Activated CD8-positive, alpha-beta memory T cell treated with anti-CD3 and anti-CD28 coated beads, Interleukin-2, amount 50 U/mL, for 1 hour (primary cell): ENCODE results near the gene UBTD2.

Experiments used
- DNase-seq: peaks from one replicate; pipeline ENCODE4 v3.0.0-alpha.2; 2020; ENCODE audit errors: extremely low read depth

UBTD2 gene

DNA sequence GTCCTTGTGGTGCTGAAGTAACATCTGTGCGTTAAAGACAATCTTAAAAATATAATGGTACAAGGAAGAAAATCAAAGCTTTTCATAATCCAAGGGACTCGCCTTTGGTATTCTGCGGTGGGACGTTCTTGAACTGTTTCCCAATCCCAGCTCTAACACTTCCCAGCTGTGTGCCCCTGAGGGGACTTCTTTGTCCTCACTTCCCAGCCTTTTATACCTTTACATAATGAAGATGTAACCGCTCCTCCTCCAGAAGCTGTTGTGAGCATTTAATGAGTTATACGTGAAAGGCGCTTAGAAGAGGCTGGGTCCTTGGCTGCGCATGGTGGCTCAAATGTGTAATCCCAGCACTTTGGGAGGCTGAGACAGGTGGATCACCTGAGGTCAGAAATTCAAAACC is 112.4 kb downstream of the UBTD2 start:
- no peak for DNase-seq

DNA sequence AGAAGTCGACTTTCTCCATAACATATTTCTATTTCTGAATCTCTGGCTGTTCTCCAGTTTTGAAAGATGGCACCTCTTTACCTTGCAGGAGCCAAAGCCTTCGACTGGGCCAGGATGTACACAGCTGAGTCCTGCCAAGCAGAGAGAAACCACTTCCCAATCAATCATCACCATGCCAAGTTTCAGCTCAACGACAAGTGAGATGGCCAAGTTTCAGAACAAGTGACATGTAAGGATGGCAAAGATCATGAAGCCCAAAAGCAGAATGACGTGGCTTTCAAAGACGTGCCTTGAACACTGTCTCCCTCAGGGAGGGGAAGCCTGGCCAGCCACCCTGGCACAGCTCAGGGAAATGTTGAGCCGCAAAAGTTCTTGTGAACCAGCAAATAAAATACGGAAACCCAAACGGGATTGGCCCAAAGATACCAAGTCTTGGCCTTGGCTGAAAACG is 113.3 kb downstream of the UBTD2 start:
- DNase-seq, result no peak

DNA sequence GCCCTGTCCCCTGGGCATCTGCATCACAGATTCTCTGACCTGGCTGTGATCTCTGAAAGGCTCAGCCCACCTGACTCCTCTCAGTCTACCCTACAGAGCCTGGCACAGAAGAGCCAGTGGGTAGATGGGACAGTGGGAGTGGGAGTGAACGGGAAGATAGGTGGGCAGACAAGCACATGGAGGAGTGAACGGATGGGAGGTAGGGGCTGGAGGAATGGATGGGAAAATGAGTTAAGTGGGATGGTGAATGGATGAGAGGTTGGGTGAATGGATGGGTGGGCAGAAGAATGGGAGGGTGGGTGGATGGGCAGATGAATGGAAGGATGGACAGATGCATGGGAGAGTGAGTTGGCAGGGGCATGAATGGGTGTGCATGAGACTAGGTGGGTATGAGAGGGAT is 114.3 kb downstream of the UBTD2 start:
- no peak for DNase-seq

DNA sequence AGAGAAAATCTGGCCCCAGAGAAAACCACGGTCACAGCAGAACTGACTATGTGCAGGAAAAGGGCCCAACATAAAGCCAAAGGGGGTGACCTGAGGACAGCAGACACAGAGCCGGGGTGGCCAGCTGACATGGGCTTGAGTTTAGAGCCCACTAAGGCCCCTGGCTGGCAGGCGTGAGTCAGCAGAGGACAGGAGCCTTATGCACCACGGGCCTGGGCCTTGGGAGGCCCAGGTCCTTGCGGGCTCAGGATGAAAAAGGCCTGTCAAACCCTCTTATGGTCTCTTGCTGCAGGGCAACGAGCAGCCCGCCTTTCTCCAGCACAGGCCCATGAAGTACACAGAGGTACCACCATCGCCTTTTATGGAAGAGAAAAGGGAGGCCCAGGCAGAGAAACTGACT is 115.3 kb downstream of the UBTD2 start:
- no peak for DNase-seq

DNA sequence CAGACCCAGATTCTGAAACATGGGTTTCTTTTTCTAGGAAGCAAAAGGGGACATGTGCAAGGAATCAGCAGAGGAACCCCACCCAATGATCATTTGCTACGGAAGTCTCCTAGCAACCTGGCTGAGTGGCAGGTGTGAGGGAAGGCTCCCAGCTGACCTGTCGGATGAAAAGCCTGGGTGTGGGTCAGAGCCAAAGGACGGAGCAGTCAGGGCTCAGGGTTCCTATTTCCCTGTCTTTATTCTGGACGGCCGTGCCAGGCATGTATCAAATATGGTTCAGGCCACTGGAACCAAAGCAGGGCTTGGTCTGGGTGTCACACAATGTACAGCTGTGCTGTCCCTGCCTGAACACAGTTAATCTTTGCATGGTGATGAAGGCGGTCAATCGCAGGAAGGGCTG is 115.7 kb downstream of the UBTD2 start:
- DNase-seq, result no peak

DNA sequence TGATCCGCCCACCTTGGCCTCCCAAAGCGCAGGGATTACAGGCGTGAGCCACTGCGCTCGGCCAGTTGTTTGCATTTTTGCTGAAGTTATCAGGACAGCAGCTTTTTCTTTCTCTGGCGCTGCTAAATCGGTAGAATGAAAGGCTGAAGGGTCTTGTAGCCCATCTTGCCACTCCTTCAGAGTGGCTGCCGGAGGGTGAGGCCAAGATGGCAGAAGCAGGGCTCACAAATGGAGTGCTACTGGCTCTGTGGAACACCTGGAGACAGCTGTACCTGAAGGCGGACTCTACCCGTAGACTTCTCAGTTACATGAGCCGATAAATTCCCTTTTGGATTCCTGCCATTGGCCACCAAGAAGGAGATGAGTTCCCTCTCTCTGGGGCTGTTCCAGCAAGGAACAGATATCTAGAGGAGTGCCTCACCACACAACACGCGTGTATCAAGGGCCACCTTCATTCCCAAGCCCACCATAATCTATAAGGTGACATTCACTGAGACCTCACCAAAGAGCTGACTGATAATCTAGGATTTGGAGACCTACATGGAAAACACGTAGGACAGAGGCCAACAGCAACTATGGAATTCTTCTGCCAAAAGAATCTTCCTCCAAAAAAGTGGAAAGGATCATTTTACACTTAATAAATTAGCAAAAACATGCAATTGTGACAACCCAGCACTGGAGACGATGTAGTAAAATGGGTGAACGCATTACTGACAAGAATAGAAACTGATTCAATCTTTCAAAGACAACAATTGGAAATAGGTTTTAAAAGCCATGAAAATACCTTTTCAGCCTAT is 117.3 kb downstream of the UBTD2 start:
- no peak for DNase-seq

DNA sequence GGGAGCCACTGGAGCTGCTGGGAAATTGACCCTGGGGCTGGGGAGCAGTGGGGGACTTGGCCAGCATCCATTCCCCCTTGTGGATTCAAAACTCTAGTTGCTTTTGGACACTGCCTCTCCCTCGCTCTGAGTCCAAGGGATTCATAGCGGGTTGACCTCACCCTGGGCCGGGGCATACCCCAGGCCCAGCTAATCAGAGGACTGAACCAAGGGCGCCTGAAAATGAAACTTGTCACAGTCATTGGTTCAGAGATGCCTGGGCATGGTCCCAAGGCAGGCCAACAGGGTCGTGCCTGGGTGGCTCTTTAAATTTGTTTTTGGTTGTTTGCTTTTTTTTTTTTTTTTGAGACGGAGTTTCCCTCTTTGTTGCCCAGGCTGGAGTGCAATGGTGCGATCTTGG is 118.1 kb downstream of the UBTD2 start:
- DNase-seq, result no peak

DNA sequence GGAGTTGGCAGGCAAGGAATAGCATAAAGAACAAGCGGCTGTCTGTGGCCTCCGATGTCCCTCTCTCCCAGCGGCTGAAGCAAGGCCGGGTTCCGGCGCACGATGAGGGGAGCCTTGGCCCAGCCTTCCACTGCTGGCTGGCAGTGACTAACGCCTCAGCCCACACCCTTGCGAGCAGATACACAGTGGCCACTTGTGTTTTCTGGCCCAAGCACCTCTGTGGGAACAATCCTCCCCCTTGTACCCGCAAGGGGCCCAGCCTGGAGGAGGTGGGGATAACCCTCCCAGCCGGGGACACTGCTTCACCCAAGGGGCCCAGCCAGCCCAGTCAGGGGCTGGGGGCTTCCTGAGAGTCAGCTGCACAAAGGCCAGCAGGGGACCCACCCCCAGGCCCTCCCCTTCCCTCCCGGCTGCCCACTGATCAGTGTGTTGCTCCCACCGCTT is 118.8 kb downstream of the UBTD2 start:
- no peak for DNase-seq

DNA sequence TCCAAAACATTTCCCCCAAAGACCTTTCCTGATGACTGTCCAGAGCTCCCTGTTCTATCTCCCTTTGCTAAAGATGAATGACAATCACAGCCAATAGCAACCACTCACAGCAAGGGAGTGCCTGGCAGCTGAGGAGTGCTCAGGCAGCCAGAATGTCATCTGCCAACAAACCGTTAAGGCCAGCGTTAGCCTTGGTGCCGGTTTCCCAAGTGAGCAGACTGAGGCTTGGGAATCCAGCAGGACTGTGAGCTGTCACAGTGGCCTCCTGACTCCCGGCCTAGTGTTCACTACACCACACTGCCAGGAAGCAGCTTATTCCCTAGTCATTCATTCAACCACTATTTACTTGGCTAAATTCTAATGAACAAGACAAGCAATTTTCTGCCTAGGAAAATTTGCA is 120.2 kb downstream of the UBTD2 start:
- DNase-seq, result no peak

DNA sequence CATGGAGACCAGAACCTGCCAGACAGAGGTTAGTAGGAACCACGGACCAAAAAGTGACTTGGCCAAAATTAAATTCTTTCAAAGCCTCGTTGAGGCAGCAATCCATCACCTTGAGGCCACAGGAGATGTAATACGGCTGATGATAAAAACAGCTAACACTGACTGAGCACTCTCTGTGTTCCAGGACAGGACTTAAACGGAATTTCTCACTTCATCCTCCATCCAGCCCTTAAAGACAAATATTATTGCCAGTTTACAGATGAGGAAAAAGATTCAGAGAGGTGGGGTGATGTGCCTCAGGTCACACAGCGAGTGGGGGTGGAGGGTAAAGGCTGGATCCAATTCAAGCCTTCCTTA is 120.6 kb downstream of the UBTD2 start:
- DNase-seq, result no peak

DNA sequence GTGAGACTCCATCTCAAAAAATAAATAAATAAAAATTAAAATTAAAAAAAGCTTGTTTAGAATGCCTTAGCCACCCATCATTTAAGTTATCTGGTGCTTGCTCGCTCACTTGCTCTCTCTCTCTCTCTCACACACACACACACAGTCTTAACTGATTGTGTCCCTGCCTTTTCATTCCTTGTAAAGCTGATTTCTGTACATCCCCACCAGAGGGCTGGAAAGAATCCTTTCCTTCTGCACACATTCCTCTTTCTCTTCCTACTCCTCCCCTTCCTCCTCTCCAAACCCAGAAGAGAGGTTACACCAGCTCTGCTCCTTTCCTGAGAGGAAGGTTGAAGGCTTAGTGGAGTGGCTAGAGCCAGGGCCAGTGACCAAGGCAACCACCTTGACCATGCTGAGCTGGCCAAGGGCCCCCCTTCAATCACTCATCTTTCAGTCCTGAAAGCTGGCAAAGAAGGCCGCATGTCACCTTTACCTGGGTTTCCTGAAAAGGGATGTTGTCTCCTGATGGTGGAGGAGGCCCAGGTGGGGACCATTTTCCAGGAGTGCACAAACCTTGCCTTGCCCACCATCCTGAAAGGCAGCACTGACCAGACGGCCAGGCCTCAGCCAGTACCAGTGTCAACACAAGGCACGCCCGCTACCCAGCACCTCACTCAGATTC is 121.1 kb downstream of the UBTD2 start:
- no peak for DNase-seq

DNA sequence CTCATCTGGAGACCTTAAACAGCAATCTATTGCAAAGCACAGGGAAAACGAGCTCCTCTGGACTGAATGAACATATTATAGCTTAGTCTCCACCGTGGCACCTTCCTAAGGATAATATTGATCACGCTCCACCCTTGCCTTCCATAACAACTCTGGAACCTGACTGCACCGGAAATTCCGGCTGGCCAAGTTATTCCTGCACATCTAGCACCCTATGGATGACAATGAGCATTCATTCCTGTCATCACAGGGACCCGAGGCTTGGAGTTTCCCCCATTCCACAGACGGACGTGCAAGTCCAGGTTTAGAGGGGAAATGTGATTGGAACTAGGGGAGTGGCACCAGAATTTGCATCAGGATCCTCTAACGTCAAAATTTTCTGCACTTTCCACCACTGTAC is 123.1 kb downstream of the UBTD2 start:
- no peak for DNase-seq
